ENCODE measurements around the gene AKR1C2. TPM values are rescaled to one million over a fixed set of nuclear protein-coding genes. Genes with fewer than 3 reads are reported as not detected.

The AKR1C2 gene
- total RNA-seq, 2 donors from 2014 or later = 44.9 to 93.3 TPM

DNA sequence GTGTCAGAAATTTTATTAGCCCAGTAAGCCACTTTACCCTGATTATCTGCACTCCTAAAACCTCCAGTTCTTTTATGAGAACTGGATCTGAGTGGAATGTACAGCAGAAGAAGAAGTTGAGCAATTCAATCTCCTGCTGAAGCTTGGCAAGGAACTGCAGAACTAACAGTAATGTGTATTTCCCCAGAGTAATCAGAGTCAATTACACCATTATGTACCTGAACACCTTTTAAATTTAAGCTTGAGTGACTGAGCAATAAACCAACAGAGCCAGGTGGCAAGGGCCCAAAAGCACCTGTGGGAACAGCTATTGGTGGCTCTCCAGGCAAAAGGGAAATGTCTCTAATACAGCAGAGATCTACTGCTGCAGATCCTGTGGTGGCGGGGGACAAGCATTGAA is 40.1 kb upstream of the AKR1C2 start:
- Histone ChIP-seq H3K4me1 (ENCODE audit: control insufficient read depth in 1 of 2, low read depth in 2 of 2) (peaks cover 2 to 21% of the 10 kb centered on the region in 2 donors), H3K36me3 (no peaks in the 10 kb centered on the region), H3K4me3 (no peak overlapping the region), H3K27ac (no peak overlapping the region), H3K9me3 (no peaks in the 10 kb centered on the region), H3K27me3 (replicated peaks; ENCODE audit: insufficient read depth) (no peaks in the 10 kb centered on the region)
- no peak for DNase-seq (ENCODE audit: low spot score)
- no peak for ATAC-seq (ENCODE audit: insufficient number of reproducible peaks, low FRiP score, low read depth)
- TF ChIP-seq, protein P1, sequence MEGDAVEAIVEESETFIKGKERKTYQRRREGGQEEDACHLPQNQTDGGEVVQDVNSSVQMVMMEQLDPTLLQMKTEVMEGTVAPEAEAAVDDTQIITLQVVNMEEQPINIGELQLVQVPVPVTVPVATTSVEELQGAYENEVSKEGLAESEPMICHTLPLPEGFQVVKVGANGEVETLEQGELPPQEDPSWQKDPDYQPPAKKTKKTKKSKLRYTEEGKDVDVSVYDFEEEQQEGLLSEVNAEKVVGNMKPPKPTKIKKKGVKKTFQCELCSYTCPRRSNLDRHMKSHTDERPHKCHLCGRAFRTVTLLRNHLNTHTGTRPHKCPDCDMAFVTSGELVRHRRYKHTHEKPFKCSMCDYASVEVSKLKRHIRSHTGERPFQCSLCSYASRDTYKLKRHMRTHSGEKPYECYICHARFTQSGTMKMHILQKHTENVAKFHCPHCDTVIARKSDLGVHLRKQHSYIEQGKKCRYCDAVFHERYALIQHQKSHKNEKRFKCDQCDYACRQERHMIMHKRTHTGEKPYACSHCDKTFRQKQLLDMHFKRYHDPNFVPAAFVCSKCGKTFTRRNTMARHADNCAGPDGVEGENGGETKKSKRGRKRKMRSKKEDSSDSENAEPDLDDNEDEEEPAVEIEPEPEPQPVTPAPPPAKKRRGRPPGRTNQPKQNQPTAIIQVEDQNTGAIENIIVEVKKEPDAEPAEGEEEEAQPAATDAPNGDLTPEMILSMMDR (IDR thresholded peaks at IDR 0.05) = no peak

DNA sequence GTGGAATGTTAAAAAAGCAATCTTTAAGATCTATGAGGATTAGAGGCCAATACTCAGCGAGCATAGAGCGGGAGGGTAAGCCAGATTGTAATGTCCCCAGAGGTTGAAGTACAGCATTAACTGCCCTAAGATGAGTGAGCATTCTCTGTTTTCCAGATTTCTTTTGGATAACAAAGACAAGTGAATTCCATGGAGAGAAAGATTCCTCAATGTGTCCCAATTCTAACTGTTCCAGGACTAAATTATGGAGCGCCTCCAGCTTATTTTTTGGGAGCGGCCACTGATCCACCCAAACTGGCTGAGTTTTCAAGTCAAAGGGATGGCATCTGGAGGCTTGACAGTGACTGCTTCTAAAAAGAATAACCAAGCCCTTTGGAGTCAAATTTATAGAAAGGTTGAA is 39.3 kb upstream of the AKR1C2 start:
- Histone ChIP-seq H3K27ac (no peak overlapping the region), H3K4me3 (no peak overlapping the region), H3K27me3 (replicated peaks; ENCODE audit: insufficient read depth) (no peaks in the 10 kb centered on the region), H3K4me1 (ENCODE audit: control insufficient read depth in 1 of 2, low read depth in 2 of 2) (peaks cover 2 to 21% of the 10 kb centered on the region in 2 donors), H3K9me3 (no peaks in the 10 kb centered on the region), H3K36me3 (no peaks in the 10 kb centered on the region)
- DNase-seq (ENCODE audit: low spot score) (no peak), ATAC-seq (ENCODE audit: insufficient number of reproducible peaks, low FRiP score, low read depth) (no peak)
- TF ChIP-seq, protein P1 (IDR thresholded peaks at IDR 0.05) = no peak

DNA sequence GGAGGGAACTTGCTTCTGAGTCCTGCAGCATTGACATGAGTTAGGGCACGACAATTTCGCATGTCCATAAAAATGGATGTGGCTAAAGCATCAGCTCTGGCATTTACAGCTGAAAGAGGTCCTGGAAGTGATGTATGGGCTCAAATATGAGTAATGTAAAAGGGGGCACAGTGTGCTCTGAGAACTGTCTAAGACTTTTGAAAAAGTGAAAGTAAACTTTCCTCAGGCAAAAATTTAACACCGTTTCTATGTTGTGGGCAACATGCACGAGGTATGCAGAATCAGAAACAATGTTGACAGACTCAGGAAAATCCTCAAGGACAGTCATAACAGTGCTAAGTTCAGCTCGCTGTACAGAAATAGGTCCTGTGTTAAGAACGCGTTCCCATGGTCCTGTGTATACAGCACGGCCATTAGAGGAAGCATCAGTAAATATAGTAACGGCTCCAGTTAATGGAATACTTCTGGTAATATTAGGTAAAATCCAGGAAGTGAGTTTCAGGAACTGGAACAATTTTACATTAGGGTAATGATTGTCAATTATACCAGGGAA is 37.9 kb upstream of the AKR1C2 start:
- Histone ChIP-seq H3K4me1 (ENCODE audit: control insufficient read depth in 1 of 2, low read depth in 2 of 2) (peaks cover 2 to 21% of the 10 kb centered on the region in 2 donors), H3K4me3 (peak overlapping the region; percentile 69), H3K27ac (peak overlapping the region; percentile 57 to 74), H3K36me3 (no peaks in the 10 kb centered on the region), H3K9me3 (no peaks in the 10 kb centered on the region), H3K27me3 (replicated peaks; ENCODE audit: insufficient read depth) (no peaks in the 10 kb centered on the region)
- ATAC-seq (ENCODE audit: insufficient number of reproducible peaks, low FRiP score, low read depth) (no peak), DNase-seq (ENCODE audit: low spot score) (no peak)
- TF ChIP-seq, protein P1 (IDR thresholded peaks at IDR 0.05) = no peak

DNA sequence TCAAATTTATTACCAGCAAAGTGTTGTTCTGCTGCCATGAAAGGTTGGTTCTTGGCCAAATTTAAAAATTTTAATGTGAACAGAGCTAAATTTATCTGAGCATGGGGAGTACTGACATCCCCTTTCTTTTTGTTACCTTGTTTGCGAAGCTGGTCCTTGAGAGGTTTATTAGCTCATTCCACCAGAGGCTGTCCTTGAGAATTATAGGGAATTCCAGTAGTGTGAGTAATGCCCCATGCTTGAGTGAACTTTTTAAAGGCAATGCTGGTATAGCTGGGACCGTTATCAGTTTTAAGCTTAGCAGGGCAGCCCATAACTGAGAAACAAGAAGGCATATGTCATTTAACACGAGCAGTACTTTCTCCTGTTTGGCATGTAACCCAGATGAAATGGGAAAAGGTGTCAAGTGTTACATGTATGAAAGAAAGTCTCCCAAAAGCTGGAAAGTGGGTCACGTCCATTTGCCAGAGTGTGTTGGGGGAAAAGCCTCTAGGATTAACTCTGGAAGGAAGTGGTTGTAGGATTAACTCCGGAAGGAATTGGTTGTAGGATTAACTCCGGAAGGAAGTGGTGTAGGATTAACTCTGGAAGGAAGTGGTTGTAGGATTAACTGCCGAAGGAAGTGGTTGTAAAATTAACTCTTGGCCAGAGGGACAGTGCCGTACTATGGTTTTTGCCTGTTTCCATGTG is 37.3 kb upstream of the AKR1C2 start:
- H3K36me3 ChIP-seq = no peaks in the 10 kb centered on the region
- ATAC-seq (ENCODE audit: insufficient number of reproducible peaks, low FRiP score, low read depth) = no peak
- H3K27ac ChIP-seq = peak overlapping the region; percentile 57 to 74
- H3K9me3 ChIP-seq = no peaks in the 10 kb centered on the region
- no peak for DNase-seq (ENCODE audit: low spot score)
- TF ChIP-seq, protein P1 (IDR thresholded peaks at IDR 0.05) = no peak
- H3K27me3 ChIP-seq (replicated peaks; ENCODE audit: insufficient read depth) = no peaks in the 10 kb centered on the region
- H3K4me1 ChIP-seq (ENCODE audit: control insufficient read depth in 1 of 2, low read depth in 2 of 2) = peaks cover 2 to 21% of the 10 kb centered on the region in 2 donors
- peak overlapping the region; percentile 69 for H3K4me3 ChIP-seq

DNA sequence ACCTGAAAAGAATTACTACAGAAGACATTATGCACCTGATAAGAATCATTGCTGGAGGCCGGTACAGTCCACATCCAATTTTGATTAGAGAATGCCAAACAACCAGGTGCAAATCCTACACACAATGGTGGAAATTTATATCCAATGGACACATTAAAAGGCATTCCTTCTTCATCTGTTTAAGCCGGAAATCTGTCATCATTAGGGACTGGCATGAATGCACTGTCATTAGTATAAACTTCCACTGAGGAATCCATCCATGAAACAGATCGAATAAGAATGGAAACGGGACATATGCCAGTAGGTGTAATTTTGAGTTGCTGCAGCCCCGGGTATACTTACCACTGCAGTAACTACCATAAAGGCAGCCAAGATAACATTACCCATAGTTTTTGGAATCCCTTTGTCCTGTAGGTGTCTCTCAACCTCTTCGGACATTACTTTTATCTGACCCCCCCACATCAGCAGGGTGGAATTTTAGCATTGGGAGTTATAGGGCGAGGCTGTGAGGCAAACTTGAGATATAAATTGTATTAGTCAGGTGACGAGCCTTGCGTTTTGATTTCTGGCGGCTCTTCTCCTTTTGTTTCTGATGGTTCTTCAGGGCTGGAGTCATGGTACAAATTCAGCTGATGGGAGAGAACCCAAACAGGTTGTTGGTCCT is 36.5 kb upstream of the AKR1C2 start:
- ATAC-seq (ENCODE audit: insufficient number of reproducible peaks, low FRiP score, low read depth) (no peak), DNase-seq (ENCODE audit: low spot score) (no peak)
- H3K4me3 ChIP-seq = no peak overlapping the region
- peaks cover 2 to 21% of the 10 kb centered on the region in 2 donors for H3K4me1 ChIP-seq (ENCODE audit: control insufficient read depth in 1 of 2, low read depth in 2 of 2)
- H3K36me3 ChIP-seq = no peaks in the 10 kb centered on the region
- peaks cover 2% of the 10 kb centered on the region for H3K9me3 ChIP-seq
- H3K27me3 ChIP-seq (replicated peaks; ENCODE audit: insufficient read depth) = no peaks in the 10 kb centered on the region
- TF ChIP-seq, protein P1 (IDR thresholded peaks at IDR 0.05) = no peak
- no peak overlapping the region for H3K27ac ChIP-seq

All from thoracic aorta (tissue), 2 donors.